ENCODE results near the gene MAP6D1. TPM values are rescaled to one million over a fixed set of nuclear protein-coding genes. Genes with fewer than 3 reads are reported as not detected.

MAP6D1 gene
- 1.1 TPM for total RNA-seq

DNA sequence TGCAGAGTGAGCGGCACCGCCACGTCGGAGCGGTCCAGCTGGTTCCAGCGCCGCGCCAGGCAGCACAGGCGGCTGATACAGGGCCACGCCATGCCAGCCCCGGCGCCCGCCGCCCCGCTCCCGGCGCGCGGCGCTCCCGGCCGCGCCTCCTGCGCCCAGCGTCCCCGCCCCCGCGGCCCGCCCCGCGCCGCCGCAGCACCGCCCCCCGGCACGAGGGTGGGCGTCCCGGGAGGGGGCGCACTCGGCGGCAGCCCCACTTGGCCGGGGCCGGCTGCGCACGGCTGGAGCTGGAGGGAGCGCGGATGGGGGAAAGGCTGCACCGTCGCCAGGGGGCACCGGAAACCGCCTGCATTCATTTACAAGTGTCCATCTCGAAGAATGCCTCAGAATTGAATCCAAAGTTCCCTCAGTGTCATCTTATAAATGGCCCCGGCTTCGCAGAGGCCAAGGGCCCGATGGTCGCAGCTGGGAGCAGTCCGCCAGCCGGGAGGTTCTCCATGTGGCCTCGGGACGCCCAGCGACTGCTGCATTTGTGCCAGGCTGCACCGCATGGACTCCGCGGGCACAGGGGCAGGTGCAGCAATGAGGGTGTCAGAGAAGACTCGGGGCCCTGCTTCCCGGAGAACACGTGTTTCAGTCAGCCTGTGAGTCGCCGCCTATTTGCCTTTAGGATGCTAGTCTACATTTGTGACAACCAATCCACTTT is at the start of gene MAP6D1:
Gene MAP6D1, minus strand, starts transcription at position 122 of the 706 bp plus-strand sequence. Its CDS starts 30 bp downstream, at position 92.
- intact Hi-C loops (cut with DNase I), result no loop called here
- DNase-seq (ENCODE audit: low spot score), result no peak
- peak; percentile 64 for ATAC-seq

GRCh38 chr3:183873914-183874313 is 48.5 kb upstream of the MAP6D1 start:
- ATAC-seq (no peak), DNase-seq (ENCODE audit: low spot score) (no peak)
- intact Hi-C loops (cut with DNase I), result no loop called here

DNA sequence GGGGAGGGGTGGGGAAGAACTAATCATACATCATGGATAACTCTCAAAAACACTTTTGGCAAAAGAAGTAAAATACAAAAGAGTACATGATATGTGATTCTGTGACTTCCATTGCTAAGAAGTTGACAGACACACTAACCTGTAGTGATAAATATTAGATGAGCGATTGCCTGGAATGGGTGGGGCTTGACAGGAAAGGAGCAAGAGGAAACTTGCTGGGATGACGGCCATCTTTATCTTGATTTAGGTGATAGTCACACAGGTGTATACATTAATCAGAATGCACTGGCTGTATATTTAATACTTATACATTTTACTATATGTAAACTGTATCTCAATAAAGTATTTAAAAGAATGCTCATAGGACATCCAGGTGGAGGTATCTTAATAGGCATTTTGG is 46.2 kb upstream of the MAP6D1 start:
- ATAC-seq (no peak), DNase-seq (ENCODE audit: low spot score) (no peak)
- intact Hi-C loops (cut with DNase I), result no loop called here

GRCh38 chr3:183870563-183870962 is 45.2 kb upstream of the MAP6D1 start:
- no peak for ATAC-seq
- intact Hi-C loops (cut with DNase I), result no loop called here
- no peak for DNase-seq (ENCODE audit: low spot score)

DNA sequence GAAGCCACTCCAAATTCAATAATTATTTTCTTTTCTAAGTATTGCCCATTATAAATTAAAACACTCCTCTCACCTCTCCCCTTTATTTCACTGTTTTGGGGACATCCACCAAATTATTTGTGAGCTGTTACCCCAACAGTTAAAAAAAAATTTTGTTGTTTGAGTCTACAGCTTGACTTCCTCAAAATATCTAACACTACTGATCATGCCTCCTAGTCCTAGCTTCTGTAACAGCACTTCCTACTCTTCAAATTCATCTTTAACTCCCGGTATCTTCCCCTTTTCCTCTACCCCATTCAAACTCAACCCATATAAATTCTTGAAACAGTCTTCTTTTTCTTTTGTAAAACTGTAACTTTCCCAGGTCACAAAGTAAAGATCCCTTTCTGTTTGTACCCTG is 43.4 kb upstream of the MAP6D1 start:
- intact Hi-C loops (cut with DNase I), result loop anchor here (2.0 kb wide), 1 partner anchor 60 kb away; no protein-coding TSS in a partner anchor
- DNase-seq (ENCODE audit: low spot score) (no peak), ATAC-seq (no peak)

- DNase-seq (ENCODE audit: low spot score) (no peak), ATAC-seq (no peak)
- intact Hi-C loops (cut with DNase I), result no loop called here
These were observed 37.2 kb upstream of the MAP6D1 start for GRCh38 chr3:183862610-183863009.

- intact Hi-C loops (cut with DNase I), result no loop called here
- no peak for DNase-seq (ENCODE audit: low spot score)
- no peak for ATAC-seq
These were observed 32.5 kb upstream of the MAP6D1 start for GRCh38 chr3:183857863-183858262.

DNA sequence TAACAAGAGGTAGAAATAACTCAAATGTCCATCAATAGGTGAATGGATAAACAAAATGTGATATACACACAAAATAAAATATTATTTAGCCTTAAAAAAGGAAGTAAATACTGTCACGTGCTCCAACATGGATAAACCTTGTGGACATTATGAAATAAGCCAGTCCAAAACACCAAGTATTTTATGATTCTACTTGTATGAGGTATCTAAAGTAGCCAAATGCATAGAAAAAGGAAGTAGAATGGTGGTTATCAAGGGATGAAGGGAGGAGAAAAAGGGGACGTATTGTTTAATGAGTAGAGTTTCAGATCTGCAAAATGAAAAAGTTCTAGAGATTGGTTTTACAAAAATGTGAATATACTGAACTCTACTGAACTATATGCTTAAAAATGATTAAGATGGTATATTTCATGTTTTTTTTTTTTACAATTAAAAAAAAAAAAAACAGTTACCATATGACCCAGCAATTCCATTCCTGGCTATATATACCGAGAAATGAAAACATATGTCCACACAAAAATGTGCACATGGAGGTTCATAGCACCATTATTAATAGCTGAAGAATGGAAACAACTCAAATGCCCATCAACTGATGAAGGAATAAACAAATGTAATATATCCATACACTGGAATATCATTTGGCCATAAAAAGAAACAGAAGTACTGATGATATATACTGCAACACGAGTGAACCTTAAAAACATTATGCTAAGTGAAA is 29.1 kb upstream of the MAP6D1 start:
- DNase-seq (ENCODE audit: low spot score) (no peak), ATAC-seq (no peak)
- intact Hi-C loops (cut with DNase I), result no loop called here

GRCh38 chr3:183845608-183846288 is 20.4 kb upstream of the MAP6D1 start:
- ATAC-seq (no peak), DNase-seq (ENCODE audit: low spot score) (no peak)
- intact Hi-C loops (cut with DNase I), result no loop called here

DNA sequence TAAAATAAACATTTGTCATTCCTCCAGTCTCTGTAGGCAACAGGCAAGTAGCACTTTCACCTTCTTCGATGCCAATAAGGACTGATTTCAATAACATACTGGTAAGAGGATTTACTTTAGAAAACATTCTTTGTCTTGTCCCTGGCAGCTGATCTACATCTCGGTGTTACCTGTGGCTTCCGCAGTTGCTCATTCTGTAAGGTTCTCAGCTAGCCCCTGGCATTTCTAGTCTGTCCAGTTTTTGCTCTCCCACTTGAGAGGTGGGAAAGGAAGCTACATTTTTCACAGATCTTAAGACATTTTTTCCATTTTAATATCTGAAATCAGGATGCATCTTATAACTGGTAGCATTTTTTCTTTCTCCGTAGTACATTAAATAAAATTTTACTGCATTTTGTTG is 19.7 kb upstream of the MAP6D1 start:
- no peak for DNase-seq (ENCODE audit: low spot score)
- ATAC-seq, result no peak
- intact Hi-C loops (cut with DNase I), result no loop called here

- DNase-seq (ENCODE audit: low spot score) (no peak), ATAC-seq (no peak)
- intact Hi-C loops (cut with DNase I), result no loop called here
These were observed 19.2 kb upstream of the MAP6D1 start for GRCh38 chr3:183844606-183845005.

DNA sequence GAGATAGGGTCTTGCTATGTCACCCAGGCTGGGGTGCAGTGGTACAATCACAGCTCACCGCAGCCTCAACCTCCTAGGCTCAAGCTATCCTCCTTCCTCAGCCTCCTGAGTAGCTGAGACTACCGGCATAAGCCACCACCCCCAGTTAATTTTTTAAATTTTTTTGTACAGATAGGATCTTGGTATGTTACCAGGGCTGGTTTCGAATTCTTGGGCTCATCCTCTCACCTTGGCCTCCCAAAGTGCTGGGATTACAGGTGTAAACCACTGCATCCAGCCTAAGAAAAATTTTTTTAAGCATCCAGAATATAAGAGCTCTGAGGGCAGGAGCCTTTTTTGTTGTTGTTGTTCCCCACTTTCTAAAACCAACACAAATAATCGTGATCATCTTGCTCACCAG is 14.4 kb upstream of the MAP6D1 start:
- DNase-seq (ENCODE audit: low spot score) (no peak), ATAC-seq (no peak)
- intact Hi-C loops (cut with DNase I), result no loop called here

GRCh38 chr3:183837894-183838293 is 12.5 kb upstream of the MAP6D1 start:
- intact Hi-C loops (cut with DNase I), result no loop called here
- DNase-seq (ENCODE audit: low spot score), result no peak
- ATAC-seq, result no peak

DNA sequence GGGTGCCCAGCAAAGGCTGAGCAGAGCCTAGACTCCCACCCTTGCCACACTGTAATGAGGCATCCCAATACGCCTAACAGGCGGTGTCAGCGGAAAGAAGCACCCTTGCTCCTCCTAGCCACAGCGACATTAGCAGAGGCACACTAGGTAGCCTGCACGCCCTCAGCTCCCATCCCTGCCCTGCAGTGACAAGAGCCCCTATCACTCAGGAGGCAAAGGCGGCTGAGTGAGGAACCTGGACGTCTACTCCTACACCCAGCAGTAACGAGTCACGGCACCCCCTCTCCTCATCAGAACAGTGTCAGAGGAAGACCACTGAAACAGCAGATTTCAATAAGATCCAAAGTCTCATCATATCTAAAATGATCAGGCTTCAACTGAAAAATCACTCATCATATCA is 12.0 kb upstream of the MAP6D1 start:
- no peak for DNase-seq (ENCODE audit: low spot score)
- intact Hi-C loops (cut with DNase I), result no loop called here

DNA sequence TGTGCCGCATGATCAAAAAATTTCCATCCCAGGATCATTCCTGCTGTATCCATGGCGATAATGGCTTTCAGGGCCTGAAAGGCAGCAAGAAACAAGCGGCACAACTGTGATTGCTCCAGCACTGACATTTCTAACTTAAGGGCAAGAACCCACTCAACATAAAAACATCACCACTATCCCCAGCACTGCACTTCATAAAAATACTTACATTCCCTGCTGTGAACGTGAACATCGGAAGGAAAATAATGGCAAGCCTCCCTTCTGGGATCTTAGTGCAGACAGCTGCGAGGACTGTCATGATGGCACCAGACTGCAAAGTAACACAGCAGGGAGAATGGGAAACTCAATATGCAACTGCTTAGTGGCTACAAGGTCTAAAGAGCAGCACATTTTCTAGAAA is 8.1 kb upstream of the MAP6D1 start:
- intact Hi-C loops (cut with DNase I), result no loop called here
- ATAC-seq, result no peak

More for the DNA sequence above, 12.0 kb upstream of the MAP6D1 start:
- no peak for ATAC-seq

DNA sequence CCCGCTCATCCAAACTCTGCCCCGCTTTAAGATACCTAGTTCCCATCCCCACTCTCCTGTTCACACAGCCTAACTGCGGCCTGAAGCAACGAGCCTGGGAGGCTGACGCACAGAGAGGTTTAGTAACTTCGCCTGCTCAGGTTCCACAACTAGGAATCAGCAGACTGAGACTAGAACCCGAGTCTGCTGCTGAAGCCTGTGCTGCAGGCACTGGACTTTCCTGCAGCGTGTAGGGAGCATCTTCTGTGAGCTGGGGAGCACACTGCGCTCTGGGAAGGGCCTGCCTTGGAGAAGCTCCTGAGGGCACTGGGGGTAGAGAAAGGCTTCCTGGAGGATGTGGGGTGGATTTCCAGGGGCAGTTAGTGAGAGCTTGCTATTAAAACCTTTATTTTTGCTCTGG is 4.8 kb upstream of the MAP6D1 start:
- intact Hi-C loops (cut with DNase I), result no loop called here
- ATAC-seq (no peak), DNase-seq (ENCODE audit: low spot score) (no peak)

More for the DNA sequence above, 8.1 kb upstream of the MAP6D1 start:
- no peak for DNase-seq (ENCODE audit: low spot score)

DNA sequence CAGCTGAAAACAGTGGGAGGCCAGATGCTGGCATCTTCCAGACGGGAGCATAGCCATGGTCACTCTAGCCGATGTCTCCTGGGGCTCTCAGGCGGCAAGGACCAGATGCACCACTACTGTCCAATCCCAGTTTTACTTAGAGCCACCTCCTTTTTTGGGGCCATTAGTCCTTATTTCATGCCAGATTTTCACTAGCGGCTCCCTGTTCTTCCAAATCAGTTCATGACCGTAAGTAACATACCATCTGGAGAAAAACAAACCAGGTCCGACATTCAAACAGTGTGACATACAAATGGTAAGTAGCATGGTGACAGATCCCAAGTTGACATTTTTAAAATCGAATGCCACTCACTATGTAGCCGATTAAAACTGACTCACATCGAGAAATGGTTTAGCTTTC is 4.1 kb upstream of the MAP6D1 start:
- intact Hi-C loops (cut with DNase I), result no loop called here
- no peak for ATAC-seq
- no peak for DNase-seq (ENCODE audit: low spot score)

- no peak for DNase-seq (ENCODE audit: low spot score)
- ATAC-seq, result no peak
- intact Hi-C loops (cut with DNase I), result no loop called here
These were observed 3.1 kb upstream of the MAP6D1 start for GRCh38 chr3:183828538-183828870.

DNA sequence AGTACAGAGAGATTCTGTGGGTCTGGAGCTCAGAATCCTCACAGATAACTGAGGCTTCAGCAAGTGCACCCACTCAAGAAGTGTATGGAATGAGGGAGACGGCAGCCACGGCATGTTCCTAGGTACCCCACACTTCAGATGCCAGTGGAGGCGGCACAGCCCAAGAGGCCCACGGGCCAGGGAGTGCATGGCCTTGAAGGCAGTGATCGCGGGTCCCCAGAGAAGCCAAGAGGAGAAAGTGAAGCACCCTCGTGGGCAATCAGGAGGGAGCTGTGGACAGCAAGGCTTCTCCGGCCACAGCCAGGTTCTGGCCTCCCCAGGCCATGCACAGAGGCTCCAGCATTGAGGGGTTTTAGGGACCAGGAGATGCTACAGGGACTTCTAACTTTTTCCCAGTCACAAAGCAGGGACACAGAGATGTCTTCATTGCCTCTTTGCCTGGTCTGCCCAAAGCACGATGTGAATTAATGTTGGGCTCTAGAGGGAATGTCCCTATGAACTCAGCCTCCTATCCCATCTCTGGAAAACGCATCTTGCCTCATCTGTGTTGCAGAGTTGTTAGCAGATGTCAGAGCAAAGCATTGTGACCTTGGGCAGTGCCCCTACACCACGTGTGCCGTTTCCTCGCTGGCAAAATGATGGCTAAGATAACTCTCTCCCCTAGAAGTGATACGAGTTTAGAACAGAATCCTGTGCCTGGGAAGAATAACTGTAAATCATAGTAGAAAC is 2.6 kb upstream of the MAP6D1 start:
- ATAC-seq (no peak), DNase-seq (ENCODE audit: low spot score) (no peak)
- intact Hi-C loops (cut with DNase I), result no loop called here

Data from sciatic nerve (tissue), 2 donors.